ENCODE results near the gene EPS8L2.

Gene EPS8L2

GRCh38 chr11:704781-705645 is 1.0 kb upstream of the EPS8L2 start:
- DNase-seq (ENCODE audit: low read depth in 2 of 2), result no peak

GRCh38 chr11:706439-706956 is 467 bp downstream of the EPS8L2 start:
- no peak for DNase-seq (ENCODE audit: low read depth in 2 of 2)

GRCh38 chr11:706957-707816 is 1.2 kb downstream of the EPS8L2 start:
- no peak for DNase-seq (ENCODE audit: low read depth in 2 of 2)

- no peak for DNase-seq (ENCODE audit: low read depth in 2 of 2)
Observed at GRCh38 chr11:707817-708420, 1.9 kb downstream of the EPS8L2 start.

GRCh38 chr11:708511-708910 is 2.5 kb downstream of the EPS8L2 start:
- no peak for DNase-seq (ENCODE audit: low read depth in 2 of 2)

GRCh38 chr11:709109-709997 is 3.3 kb downstream of the EPS8L2 start:
- DNase-seq (ENCODE audit: low read depth in 2 of 2), result no peak

- no peak for DNase-seq (ENCODE audit: low read depth in 2 of 2)
Observed at GRCh38 chr11:714436-714835, 8.4 kb downstream of the EPS8L2 start.

GRCh38 chr11:719214-720016 is 13.4 kb downstream of the EPS8L2 start:
- DNase-seq (ENCODE audit: low read depth in 2 of 2), result no peak

GRCh38 chr11:720017-720641 is 14.1 kb downstream of the EPS8L2 start:
- DNase-seq (ENCODE audit: low read depth in 2 of 2), result no peak

GRCh38 chr11:720642-721246 is 14.7 kb downstream of the EPS8L2 start:
- DNase-seq (ENCODE audit: low read depth in 2 of 2), result no peak

GRCh38 chr11:721247-721740 is 15.3 kb downstream of the EPS8L2 start:
- no peak for DNase-seq (ENCODE audit: low read depth in 2 of 2)

- no peak for DNase-seq (ENCODE audit: low read depth in 2 of 2)
Observed at GRCh38 chr11:721741-722345, 15.8 kb downstream of the EPS8L2 start.

- DNase-seq (ENCODE audit: low read depth in 2 of 2), result no peak
Observed at GRCh38 chr11:722346-722811, 16.3 kb downstream of the EPS8L2 start.

- DNase-seq (ENCODE audit: low read depth in 2 of 2), result no peak
Observed at GRCh38 chr11:723120-723883, 17.3 kb downstream of the EPS8L2 start.

- no peak for DNase-seq (ENCODE audit: low read depth in 2 of 2)
Observed at GRCh38 chr11:724049-724777, 18.2 kb downstream of the EPS8L2 start.

- no peak for DNase-seq (ENCODE audit: low read depth in 2 of 2)
Observed at GRCh38 chr11:724778-725386, 18.9 kb downstream of the EPS8L2 start.
